WERI-Rb-1 (cell line): ENCODE data around the gene NRSN2.

Experiments
- DNase-seq: peaks from one replicate; pipeline ENCODE4 v3.0.0-alpha.2; 2020
- H3K27ac ChIP-seq: fragments of 250-450 bp; sonication (Bioruptor Pico); 2 replicates; pipeline ENCODE4 v1.5.1; 2020; ENCODE audit warnings: mild to moderate bottlenecking, moderate library complexity
- H3K27me3 ChIP-seq: fragments of 250-450 bp; sonication (Bioruptor Pico); 2 replicates; pipeline ENCODE4 v1.5.1; 2021; ENCODE audit warnings: mild to moderate bottlenecking, low read depth, moderate library complexity; ENCODE audit not compliant: insufficient read depth, severe bottlenecking
- H3K36me3 ChIP-seq: fragments of 250-450 bp; sonication (Bioruptor Pico); 2 replicates; pipeline ENCODE4 v1.5.1; 2020; ENCODE audit warnings: mild to moderate bottlenecking, moderate library complexity
- H3K4me3 ChIP-seq: 2 replicates; pipeline ENCODE4 v1.5.1; 2011; ENCODE audit warnings: low read depth, mild to moderate bottlenecking, control low read depth, low read length
- H3K9me3 ChIP-seq: fragments of 250-450 bp; sonication (Bioruptor Pico); 2 replicates; pipeline ENCODE4 v1.5.1; 2021; ENCODE audit warnings: mild to moderate bottlenecking, moderate library complexity; ENCODE audit not compliant: severe bottlenecking
- TF ChIP-seq, protein P1 (sequence below): IDR thresholded peaks from 2 replicates; pipeline ENCODE4 v1.5.1; 2011; ENCODE audit warnings: low read depth, mild to moderate bottlenecking, control low read depth, inconsistent platforms, low read length

The NRSN2 gene

GRCh38 chr20:401682-402495 is 55.0 kb downstream of the NRSN2 start:
- peaks cover 2% of the 10 kb centered on the region; the same call in 1 of the 2 replicates for H3K36me3 ChIP-seq
- no peak overlapping the region for H3K27ac ChIP-seq
- no peaks in the 10 kb centered on the region for H3K27me3 ChIP-seq
- H3K9me3 ChIP-seq = no peaks in the 10 kb centered on the region
- no peak for DNase-seq
- no peak overlapping the region for H3K4me3 ChIP-seq
- TF ChIP-seq, protein P1, sequence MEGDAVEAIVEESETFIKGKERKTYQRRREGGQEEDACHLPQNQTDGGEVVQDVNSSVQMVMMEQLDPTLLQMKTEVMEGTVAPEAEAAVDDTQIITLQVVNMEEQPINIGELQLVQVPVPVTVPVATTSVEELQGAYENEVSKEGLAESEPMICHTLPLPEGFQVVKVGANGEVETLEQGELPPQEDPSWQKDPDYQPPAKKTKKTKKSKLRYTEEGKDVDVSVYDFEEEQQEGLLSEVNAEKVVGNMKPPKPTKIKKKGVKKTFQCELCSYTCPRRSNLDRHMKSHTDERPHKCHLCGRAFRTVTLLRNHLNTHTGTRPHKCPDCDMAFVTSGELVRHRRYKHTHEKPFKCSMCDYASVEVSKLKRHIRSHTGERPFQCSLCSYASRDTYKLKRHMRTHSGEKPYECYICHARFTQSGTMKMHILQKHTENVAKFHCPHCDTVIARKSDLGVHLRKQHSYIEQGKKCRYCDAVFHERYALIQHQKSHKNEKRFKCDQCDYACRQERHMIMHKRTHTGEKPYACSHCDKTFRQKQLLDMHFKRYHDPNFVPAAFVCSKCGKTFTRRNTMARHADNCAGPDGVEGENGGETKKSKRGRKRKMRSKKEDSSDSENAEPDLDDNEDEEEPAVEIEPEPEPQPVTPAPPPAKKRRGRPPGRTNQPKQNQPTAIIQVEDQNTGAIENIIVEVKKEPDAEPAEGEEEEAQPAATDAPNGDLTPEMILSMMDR = no peak

GRCh38 chr20:402496-402885 is 55.6 kb downstream of the NRSN2 start:
- Histone ChIP-seq H3K4me3 (no peak overlapping the region), H3K27me3 (no peaks in the 10 kb centered on the region), H3K36me3 (no peaks in the 10 kb centered on the region; the same call in 1 of the 2 replicates), H3K27ac (no peak overlapping the region), H3K9me3 (no peaks in the 10 kb centered on the region)
- TF ChIP-seq, protein P1 = no peak
- no peak for DNase-seq

DNA sequence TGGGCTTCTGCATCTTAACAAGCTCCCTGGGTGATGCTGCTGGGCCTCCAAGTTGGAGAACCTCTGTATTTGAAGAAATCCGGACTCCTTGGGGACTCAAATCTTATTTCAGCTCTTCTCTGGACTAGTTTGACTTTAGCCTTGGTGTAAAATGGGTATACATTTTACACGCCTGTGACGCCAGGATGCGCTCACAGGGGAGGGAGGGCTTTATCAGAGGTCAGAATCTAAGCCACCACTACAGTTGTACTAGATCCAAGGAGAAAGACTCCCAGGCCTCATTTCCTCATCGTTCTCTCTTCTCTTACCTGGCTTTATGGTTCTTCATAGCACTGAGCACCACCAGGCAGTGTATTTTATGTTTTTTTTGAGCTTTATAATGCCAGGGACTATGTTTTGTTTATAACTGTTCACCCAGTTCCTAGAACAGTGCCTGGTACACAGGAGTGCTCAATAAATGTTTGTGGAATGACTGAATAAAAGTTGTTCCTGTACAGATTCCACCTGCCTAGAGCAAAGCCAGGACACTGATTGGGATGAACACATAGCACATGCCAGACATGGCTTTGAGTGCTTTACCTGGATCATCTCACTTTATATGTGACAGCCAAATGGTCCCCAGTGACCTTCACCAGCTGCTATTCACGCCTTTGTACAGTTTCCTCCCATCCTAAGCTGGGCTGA is 56.1 kb downstream of the NRSN2 start:
- H3K27me3 ChIP-seq = no peaks in the 10 kb centered on the region
- TF ChIP-seq, protein P1 = no peak
- no peaks in the 10 kb centered on the region for H3K9me3 ChIP-seq
- no peak overlapping the region for H3K27ac ChIP-seq
- H3K36me3 ChIP-seq = no peaks in the 10 kb centered on the region
- no peak for DNase-seq
- no peak overlapping the region for H3K4me3 ChIP-seq

- Histone ChIP-seq H3K36me3 (no peaks in the 10 kb centered on the region), H3K27ac (no peak overlapping the region), H3K9me3 (no peaks in the 10 kb centered on the region), H3K4me3 (no peak overlapping the region), H3K27me3 (no peaks in the 10 kb centered on the region)
- no peak for DNase-seq
- TF ChIP-seq, protein P1 = no peak
Measured at GRCh38 chr20:403582-403957, 56.7 kb downstream of the NRSN2 start.

- Histone ChIP-seq H3K9me3 (no peaks in the 10 kb centered on the region), H3K27ac (no peak overlapping the region), H3K4me3 (no peak overlapping the region), H3K27me3 (no peaks in the 10 kb centered on the region), H3K36me3 (no peaks in the 10 kb centered on the region)
- DNase-seq = no peak
- TF ChIP-seq, protein P1 = no peak
Measured at GRCh38 chr20:404088-404487, 57.2 kb downstream of the NRSN2 start.
